ENCODE results near the gene CEP350.

The CEP350 gene

DNA sequence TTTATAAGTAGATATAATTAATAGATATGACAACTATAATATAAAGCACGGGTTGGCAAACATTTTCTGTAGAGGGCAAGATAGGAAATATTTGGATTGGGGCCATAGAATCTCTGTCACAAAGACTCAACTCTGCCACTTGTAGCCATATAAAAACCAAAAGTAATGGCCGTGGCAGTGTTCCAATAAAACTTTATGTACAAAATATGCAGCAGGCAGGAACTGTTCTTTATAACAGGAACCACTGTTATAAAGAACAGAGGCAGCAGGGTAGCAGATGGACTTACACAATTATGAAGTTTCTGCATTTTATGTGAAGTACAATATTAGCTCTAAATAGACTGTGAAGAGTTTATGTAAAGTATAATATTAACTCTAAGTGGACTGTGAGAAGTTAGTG lies 183.2 kb downstream of the CEP350 start:
- TF ChIP-seq, protein P1, sequence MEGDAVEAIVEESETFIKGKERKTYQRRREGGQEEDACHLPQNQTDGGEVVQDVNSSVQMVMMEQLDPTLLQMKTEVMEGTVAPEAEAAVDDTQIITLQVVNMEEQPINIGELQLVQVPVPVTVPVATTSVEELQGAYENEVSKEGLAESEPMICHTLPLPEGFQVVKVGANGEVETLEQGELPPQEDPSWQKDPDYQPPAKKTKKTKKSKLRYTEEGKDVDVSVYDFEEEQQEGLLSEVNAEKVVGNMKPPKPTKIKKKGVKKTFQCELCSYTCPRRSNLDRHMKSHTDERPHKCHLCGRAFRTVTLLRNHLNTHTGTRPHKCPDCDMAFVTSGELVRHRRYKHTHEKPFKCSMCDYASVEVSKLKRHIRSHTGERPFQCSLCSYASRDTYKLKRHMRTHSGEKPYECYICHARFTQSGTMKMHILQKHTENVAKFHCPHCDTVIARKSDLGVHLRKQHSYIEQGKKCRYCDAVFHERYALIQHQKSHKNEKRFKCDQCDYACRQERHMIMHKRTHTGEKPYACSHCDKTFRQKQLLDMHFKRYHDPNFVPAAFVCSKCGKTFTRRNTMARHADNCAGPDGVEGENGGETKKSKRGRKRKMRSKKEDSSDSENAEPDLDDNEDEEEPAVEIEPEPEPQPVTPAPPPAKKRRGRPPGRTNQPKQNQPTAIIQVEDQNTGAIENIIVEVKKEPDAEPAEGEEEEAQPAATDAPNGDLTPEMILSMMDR (IDR thresholded peaks at IDR 0.05), result no peak
- no peak overlapping the region for H3K4me3 ChIP-seq (ENCODE audit: low read depth in 1 of 2, low read length in 1 of 2)
- peaks cover 19 to 20% of the 10 kb centered on the region in 2 experiments for H3K4me1 ChIP-seq (ENCODE audit: control insufficient read depth in 1 of 2, insufficient read depth in 1 of 2, low read depth in 1 of 2, low read length in 1 of 2)

DNA sequence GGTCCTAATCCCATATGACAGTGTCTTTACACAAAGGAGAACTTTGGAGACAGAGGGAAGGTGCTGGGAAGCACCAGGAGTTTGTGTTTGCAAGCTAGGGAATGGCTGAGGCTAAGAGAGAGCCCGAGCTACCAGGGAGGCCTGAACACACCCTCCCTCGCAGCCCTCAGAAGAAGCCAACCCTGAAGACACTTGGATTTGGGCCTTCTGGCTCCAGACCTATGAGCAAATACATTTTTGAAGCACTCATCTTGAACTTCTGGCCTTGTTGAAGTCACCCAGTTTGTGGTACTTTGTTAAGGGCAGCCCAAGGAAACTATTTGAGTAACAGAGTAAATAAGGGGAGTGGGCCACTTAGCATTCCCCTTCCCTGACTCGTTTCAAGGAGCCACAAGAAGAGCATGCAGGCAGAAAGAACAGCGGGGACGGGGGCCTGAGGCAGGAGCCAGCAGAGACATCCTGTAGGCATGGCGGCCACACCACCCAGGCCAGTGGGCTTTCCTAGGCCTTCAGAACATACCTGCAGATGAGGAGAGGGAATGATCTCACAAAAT lies 186.8 kb downstream of the CEP350 start:
- Histone ChIP-seq H3K4me3 (ENCODE audit: low read depth in 1 of 2, low read length in 1 of 2) (no peak overlapping the region), H3K4me1 (ENCODE audit: control insufficient read depth in 1 of 2, insufficient read depth in 1 of 2, low read depth in 1 of 2, low read length in 1 of 2) (peaks cover 12 to 15% of the 10 kb centered on the region in 2 experiments), H3K27ac (no peak overlapping the region), H3K27me3 (no peaks in the 10 kb centered on the region), H3K9me3 (no peaks in the 10 kb centered on the region), H3K36me3 (no peaks in the 10 kb centered on the region)
- TF ChIP-seq, protein P1 (IDR thresholded peaks at IDR 0.05), result no peak

More for the DNA sequence above, 183.2 kb downstream of the CEP350 start:
- no peaks in the 10 kb centered on the region for H3K27me3 ChIP-seq
- H3K27ac ChIP-seq, result no peak overlapping the region
- peaks cover 3% of the 10 kb centered on the region for H3K36me3 ChIP-seq
- no peaks in the 10 kb centered on the region for H3K9me3 ChIP-seq

DNA sequence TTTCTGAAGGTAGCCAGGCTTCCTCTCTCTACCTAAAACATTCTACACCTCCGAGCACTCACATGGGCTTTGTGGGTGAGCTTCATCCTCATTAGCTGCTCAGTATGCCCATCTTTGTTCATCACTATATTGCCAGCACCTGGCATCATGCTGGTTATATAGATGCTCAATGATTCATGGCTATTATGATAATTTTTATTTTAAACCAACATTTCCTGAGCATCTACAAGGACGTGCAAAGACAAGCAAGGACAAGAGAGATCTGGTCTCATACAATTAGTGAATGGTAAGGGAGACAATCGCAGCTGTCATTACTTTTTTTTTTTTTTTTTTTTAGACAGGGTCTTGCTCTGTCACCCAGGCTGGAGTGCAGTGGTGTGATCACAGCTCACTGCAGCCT lies 188.7 kb downstream of the CEP350 start:
- Histone ChIP-seq H3K9me3 (no peaks in the 10 kb centered on the region), H3K36me3 (no peaks in the 10 kb centered on the region), H3K4me3 (ENCODE audit: low read depth in 1 of 2, low read length in 1 of 2) (no peak overlapping the region), H3K27ac (no peak overlapping the region), H3K27me3 (no peaks in the 10 kb centered on the region), H3K4me1 (ENCODE audit: control insufficient read depth in 1 of 2, insufficient read depth in 1 of 2, low read depth in 1 of 2, low read length in 1 of 2) (peaks cover 6 to 7% of the 10 kb centered on the region in 2 experiments)
- TF ChIP-seq, protein P1 (IDR thresholded peaks at IDR 0.05), result no peak

DNA sequence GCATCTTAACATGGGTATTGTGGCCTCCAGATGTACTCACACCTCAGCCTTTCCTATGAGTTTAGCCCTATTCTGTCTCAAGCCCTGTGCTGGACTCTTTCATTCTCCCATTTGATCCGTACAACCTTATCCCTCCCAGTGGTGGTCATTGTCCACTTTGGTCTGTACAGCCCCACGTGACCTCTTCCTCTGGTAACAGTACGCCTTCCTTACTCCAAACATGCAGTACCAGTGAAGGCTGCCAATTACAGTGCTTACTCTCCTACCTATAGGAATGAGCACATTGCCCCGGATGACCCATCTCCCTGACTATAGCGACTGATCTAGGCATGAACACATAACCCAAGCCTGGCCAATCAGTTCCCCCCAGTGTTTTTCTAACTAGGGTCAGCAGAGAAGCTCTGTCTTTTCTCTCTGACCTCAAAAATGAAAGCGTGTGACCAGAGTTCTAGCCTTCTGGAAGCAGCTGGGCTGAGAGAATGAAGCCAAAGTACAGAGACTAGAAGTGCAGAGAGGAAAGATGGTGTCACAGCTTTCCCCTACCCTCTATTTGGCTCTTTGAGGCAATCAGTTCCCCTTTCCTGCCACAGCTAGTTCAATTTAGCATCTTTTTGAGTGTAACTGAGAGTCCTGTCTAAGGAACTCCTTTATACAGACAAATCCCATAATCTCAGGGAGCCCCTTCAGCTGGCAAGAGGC lies 190.2 kb downstream of the CEP350 start:
- H3K4me3 ChIP-seq (ENCODE audit: low read depth in 1 of 2, low read length in 1 of 2), result no peak overlapping the region
- H3K9me3 ChIP-seq, result no peaks in the 10 kb centered on the region
- TF ChIP-seq, protein P1 (IDR thresholded peaks at IDR 0.05), result no peak
- H3K27ac ChIP-seq, result peak overlapping the region; percentile 38
- H3K27me3 ChIP-seq, result no peaks in the 10 kb centered on the region
- H3K36me3 ChIP-seq, result no peaks in the 10 kb centered on the region
- peaks cover 6 to 7% of the 10 kb centered on the region in 2 experiments for H3K4me1 ChIP-seq (ENCODE audit: control insufficient read depth in 1 of 2, insufficient read depth in 1 of 2, low read depth in 1 of 2, low read length in 1 of 2)

DNA sequence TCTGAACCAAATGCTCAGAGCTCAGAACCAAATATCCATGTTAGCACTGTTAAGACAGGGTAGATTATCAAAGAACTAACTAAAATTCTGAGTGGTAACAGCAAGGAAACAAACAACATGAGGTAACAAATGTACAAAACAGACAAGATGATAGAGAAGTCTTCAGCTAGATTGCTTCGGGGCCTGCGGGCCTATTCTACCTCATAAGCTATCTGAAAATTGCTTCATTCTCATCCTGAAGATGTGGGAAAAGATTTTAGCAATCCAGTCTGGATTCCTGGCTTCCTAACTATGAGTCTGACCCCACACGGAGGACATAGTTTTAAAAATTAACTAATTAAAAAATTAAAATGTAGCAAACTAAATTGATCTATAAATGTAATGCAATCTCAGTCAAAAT lies 190.8 kb downstream of the CEP350 start:
- peak overlapping the region; percentile 38 for H3K27ac ChIP-seq
- peaks cover 8% of the 10 kb centered on the region in 2 experiments for H3K4me1 ChIP-seq (ENCODE audit: control insufficient read depth in 1 of 2, insufficient read depth in 1 of 2, low read depth in 1 of 2, low read length in 1 of 2)
- TF ChIP-seq, protein P1 (IDR thresholded peaks at IDR 0.05), result no peak
- no peaks in the 10 kb centered on the region for H3K27me3 ChIP-seq
- no peak overlapping the region for H3K4me3 ChIP-seq (ENCODE audit: low read depth in 1 of 2, low read length in 1 of 2)
- H3K9me3 ChIP-seq, result no peaks in the 10 kb centered on the region
- no peaks in the 10 kb centered on the region for H3K36me3 ChIP-seq
